BJ (cell line): ENCODE results near the gene MRPS27. TPM values are rescaled to one million over a fixed set of nuclear protein-coding genes. Genes with fewer than 3 reads are reported as not detected.
A peak's percentile ranks its signal among the peaks of the same experiment; 100 is the strongest.

Source experiments
- CTCF ChIA-PET: fragments of 350-600 bp; formaldehyde crosslinking; extraction: SDS; loops from one replicate; lab custom pipeline; 2021; ENCODE audit warnings: antibody characterized with exemption, inconsistent platforms; lab: Yijun Ruan, JAX
- POLR2A ChIA-PET: fragments of 300-600 bp; sonication (Branson Sonifier 250); formaldehyde crosslinking; extraction: SDS; loops from one replicate; lab custom pipeline; 2021; ENCODE audit warnings: antibody characterized with exemption; lab: Charles Lee
- DNase-seq: peaks from one replicate; pipeline ENCODE4 v3.0.0-alpha.2; 2011; ENCODE audit warnings: low read depth
- H3K27me3 ChIP-seq: 2 replicates; pipeline ENCODE4 v1.6.0; 2011; ENCODE audit warnings: low read length; ENCODE audit not compliant: control insufficient read depth, insufficient read depth
- H3K36me3 ChIP-seq: 2 replicates; pipeline ENCODE4 v1.5.1; 2011; ENCODE audit warnings: low read length; ENCODE audit not compliant: control insufficient read depth, insufficient read depth
- H3K4me3 ChIP-seq: 2 replicates; pipeline ENCODE4 v1.5.1; 2011; ENCODE audit warnings: low read depth, mild to moderate bottlenecking, control low read depth, low read length
- polyA plus RNA-seq: library from polyadenylated mRNA; depleted of rRNA; stranded (reverse); fragments of >200 nt; gene quantifications from 2 replicates; pipeline ENCODE4 v1.2.3, GENCODE V29; 2011
- TF ChIP-seq, protein P1 (sequence below): IDR thresholded peaks from 2 replicates; pipeline ENCODE4 v1.5.1; 2011; ENCODE audit warnings: low read depth, mild to moderate bottlenecking, control low read depth, inconsistent platforms, low read length, moderate library complexity; ENCODE audit not compliant: insufficient read depth

MRPS27 gene
- polyA plus RNA-seq, 1 experiment: 52.6 TPM

DNA sequence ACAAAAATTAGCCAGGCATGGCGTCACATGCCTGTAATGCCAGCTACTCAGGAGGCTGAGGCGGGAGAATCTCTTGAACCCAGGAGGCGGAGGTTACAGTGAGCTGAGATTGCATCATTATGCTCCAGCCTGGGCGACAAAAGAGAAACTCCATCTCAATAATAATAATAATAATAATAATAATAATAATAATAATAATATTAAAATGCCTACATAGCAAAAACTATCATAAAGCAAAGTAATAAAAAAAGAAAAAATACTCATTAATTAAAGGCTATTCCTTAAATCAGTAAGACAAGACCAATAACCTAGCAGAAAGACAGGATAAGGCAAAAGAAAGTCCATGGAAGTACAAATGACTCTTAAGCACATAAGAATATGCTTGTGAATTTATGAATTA, 50.0 kb downstream of the MRPS27 start:
- no peak overlapping the region for H3K4me3 ChIP-seq
- POLR2A ChIA-PET: no interaction called here
- no peaks in the 10 kb centered on the region for H3K27me3 ChIP-seq
- TF ChIP-seq, protein P1, sequence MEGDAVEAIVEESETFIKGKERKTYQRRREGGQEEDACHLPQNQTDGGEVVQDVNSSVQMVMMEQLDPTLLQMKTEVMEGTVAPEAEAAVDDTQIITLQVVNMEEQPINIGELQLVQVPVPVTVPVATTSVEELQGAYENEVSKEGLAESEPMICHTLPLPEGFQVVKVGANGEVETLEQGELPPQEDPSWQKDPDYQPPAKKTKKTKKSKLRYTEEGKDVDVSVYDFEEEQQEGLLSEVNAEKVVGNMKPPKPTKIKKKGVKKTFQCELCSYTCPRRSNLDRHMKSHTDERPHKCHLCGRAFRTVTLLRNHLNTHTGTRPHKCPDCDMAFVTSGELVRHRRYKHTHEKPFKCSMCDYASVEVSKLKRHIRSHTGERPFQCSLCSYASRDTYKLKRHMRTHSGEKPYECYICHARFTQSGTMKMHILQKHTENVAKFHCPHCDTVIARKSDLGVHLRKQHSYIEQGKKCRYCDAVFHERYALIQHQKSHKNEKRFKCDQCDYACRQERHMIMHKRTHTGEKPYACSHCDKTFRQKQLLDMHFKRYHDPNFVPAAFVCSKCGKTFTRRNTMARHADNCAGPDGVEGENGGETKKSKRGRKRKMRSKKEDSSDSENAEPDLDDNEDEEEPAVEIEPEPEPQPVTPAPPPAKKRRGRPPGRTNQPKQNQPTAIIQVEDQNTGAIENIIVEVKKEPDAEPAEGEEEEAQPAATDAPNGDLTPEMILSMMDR: no peak
- no peaks in the 10 kb centered on the region for H3K36me3 ChIP-seq
- DNase-seq: no peak
- CTCF ChIA-PET: interaction anchor here (0.9 to 2.1 kb wide), 9 partner anchors 12 to 486 kb away, joined by 3 to 13 read pairs (median 4); no protein-coding TSS in a partner anchor

DNA sequence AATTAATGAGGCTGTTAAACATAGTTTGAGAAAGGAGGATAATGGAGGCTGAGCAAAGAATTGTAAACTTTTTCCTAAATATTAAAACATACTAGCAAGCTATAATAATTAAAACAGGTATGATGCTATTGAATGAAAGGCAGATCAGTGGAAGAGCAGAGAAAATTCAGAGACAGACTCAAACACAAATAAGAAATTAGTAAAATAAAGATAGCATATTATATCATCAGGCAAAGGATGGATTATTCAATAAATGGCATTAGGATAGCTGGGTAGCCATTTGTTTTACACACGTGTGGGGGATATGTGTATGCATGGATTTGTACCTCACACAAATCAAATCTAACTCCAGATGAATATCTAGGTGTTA, 50.6 kb downstream of the MRPS27 start:
- CTCF ChIA-PET: interaction anchor here (0.9 to 2.8 kb wide), 15 partner anchors 10 to 486 kb away, joined by 3 to 13 read pairs (median 4); no protein-coding TSS in a partner anchor

DNA sequence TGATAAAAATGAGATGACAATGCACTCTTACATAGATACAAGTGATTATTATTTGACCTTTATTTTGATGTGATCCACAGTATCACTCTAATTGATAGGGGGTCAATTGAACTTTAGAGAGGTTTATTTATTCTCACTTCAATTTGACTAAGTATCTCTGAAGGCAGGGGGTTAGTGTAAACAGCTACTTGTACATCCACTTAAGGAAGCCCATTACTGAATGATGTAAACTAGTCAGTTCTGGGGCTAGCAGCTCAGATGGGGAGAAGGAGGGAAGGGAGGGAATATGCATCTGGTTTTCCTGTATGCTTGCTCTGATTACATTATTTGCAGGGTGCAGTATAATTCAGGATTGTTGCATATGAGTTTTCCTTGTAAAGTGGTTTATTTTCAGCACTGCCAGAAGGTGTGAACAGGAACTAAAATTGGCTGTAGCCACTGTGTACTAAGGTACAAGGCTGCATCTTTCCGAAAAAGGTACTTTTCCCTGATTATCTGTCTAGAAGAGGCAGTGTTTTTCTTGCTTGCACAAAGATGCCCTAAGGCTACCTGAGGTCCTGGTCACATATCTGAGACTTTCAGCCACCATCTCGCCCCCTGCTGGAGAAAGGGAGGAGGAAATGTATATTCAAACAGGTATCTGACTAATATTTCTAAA, 51.2 kb downstream of the MRPS27 start:
- CTCF ChIA-PET: interaction anchor here (0.8 to 2.8 kb wide), 16 partner anchors 9 to 485 kb away, joined by 3 to 13 read pairs (median 4); no protein-coding TSS in a partner anchor
- Histone ChIP-seq H3K36me3 (no peaks in the 10 kb centered on the region), H3K27me3 (no peaks in the 10 kb centered on the region), H3K4me3 (no peak overlapping the region)
- TF ChIP-seq, protein P1: peak; percentile 67
- no peak for DNase-seq
- POLR2A ChIA-PET: no interaction called here

More for the DNA sequence above, 50.6 kb downstream of the MRPS27 start:
- TF ChIP-seq, protein P1: no peak
- Histone ChIP-seq H3K27me3 (no peaks in the 10 kb centered on the region), H3K4me3 (no peak overlapping the region), H3K36me3 (no peaks in the 10 kb centered on the region)
- POLR2A ChIA-PET: no interaction called here
- no peak for DNase-seq

DNA sequence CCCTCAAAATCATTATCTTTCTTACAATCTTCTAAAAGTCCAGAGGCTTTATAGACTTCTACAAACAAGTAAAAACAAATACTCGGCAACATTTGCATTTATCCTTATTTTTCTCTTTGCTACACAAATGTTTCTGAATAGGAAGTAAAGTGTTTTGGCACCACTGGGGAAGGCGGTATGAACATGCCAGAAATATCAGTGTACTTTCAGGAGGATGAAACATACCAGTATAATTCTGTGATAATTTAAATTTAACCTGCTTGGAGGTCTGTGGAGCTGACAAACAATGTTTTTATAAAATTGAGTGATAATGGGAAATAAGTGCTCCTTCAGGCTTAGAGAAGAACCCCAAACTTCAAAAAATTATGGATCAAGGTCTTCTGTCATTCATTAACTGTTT, 51.8 kb downstream of the MRPS27 start:
- TF ChIP-seq, protein P1: no peak
- POLR2A ChIA-PET: no interaction called here
- no peaks in the 10 kb centered on the region for H3K36me3 ChIP-seq
- H3K27me3 ChIP-seq: no peaks in the 10 kb centered on the region
- no peak for DNase-seq
- H3K4me3 ChIP-seq: no peak overlapping the region
- CTCF ChIA-PET: interaction anchor here (0.8 to 2.8 kb wide), 11 partner anchors 11 to 160 kb away, joined by 3 to 13 read pairs (median 4); no protein-coding TSS in a partner anchor

DNA sequence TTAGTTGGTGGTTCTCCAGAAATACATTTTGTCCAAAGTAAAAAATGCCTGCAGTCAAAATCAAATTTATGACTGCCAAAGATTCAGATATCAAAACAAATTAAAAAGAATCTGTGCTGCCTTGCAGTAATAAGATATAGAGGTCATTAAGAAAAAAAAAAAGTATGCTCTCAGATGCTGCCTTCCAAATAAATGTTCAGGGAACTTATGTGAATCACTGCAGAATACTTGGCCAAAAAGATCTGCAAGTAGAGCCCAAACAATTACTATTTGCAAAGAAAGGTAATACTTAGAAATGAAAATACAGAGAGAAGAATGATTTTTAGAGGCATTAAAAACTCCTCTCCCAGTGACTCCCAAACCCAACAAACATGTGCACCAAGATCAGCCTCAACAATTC, 52.4 kb downstream of the MRPS27 start:
- Histone ChIP-seq H3K4me3 (no peak overlapping the region), H3K36me3 (no peaks in the 10 kb centered on the region), H3K27me3 (no peaks in the 10 kb centered on the region)
- ChIA-PET POLR2A (no interaction called here), CTCF (interaction anchor here (1.6 to 2.8 kb wide), 2 partner anchors 13 to 41 kb away, joined by 4 to 10 read pairs; no protein-coding TSS in a partner anchor)
- DNase-seq: no peak
- TF ChIP-seq, protein P1: no peak
